Muscle layer of colon (tissue), 2 donors: ENCODE results near the gene ROBO1.

Experiments
- H3K27ac ChIP-seq: one replicate; pipeline ENCODE4 v1.7.0; 2013; ENCODE audit warnings: low read depth, mild to moderate bottlenecking, low read length, moderate library complexity
- H3K27me3 ChIP-seq, 2 donors: one replicate each; pipeline ENCODE4 v1.7.0; 2013; ENCODE audit warnings: low read length in 2 of 2, mild to moderate bottlenecking in 2 of 2; ENCODE audit not compliant: insufficient read depth in 2 of 2, control insufficient read depth in 1 of 2
- H3K36me3 ChIP-seq: one replicate; pipeline ENCODE4 v1.7.0; 2013; ENCODE audit warnings: mild to moderate bottlenecking, low read length; ENCODE audit not compliant: insufficient read depth
- H3K4me1 ChIP-seq: one replicate; pipeline ENCODE4 v1.7.0; 2013; ENCODE audit warnings: mild to moderate bottlenecking, low read length; ENCODE audit not compliant: insufficient read depth
- H3K4me3 ChIP-seq, 2 donors: one replicate each; pipeline ENCODE4 v1.7.0; 2013; ENCODE audit warnings: low read length in 2 of 2, low read depth in 1 of 2, mild to moderate bottlenecking in 1 of 2, moderate library complexity in 1 of 2
- H3K9ac ChIP-seq: one replicate; pipeline ENCODE4 v1.7.0; 2013; ENCODE audit warnings: low read length
- H3K9me3 ChIP-seq: one replicate; pipeline ENCODE4 v1.7.0; 2013; ENCODE audit warnings: mild to moderate bottlenecking, low read length
- donor health status: abdominal sarcoma.
- donor health status: Adenocarcinoma of cecum.

ROBO1 gene

GRCh38 chr3:79018671-79019136 is 749.1 kb downstream of the ROBO1 start:
- Histone ChIP-seq H3K9me3 (no peaks in the 10 kb centered on the region), H3K27me3 (no peaks in the 10 kb centered on the region), H3K9ac (peak overlapping the region; percentile 80), H3K4me1 (peaks cover 22% of the 10 kb centered on the region), H3K27ac (peak overlapping the region; percentile 96), H3K4me3 (peak overlapping the region; percentile 95 to 97), H3K36me3 (no peaks in the 10 kb centered on the region)

- H3K36me3 ChIP-seq, result no peaks in the 10 kb centered on the region
- no peaks in the 10 kb centered on the region for H3K9me3 ChIP-seq
- peak overlapping the region; percentile 96 for H3K27ac ChIP-seq
- H3K4me1 ChIP-seq, result peaks cover 27% of the 10 kb centered on the region
- no peaks in the 10 kb centered on the region for H3K27me3 ChIP-seq
- peak overlapping the region; percentile 95 to 97 for H3K4me3 ChIP-seq
- peak overlapping the region; percentile 80 for H3K9ac ChIP-seq
These were observed 749.5 kb downstream of the ROBO1 start for GRCh38 chr3:79018265-79018664.

GRCh38 chr3:79016587-79017376 is 751.0 kb downstream of the ROBO1 start:
- Histone ChIP-seq H3K9me3 (no peaks in the 10 kb centered on the region), H3K4me3 (peak overlapping the region; percentile 95 to 97), H3K9ac (peak overlapping the region; percentile 80), H3K36me3 (no peaks in the 10 kb centered on the region), H3K4me1 (peaks cover 33% of the 10 kb centered on the region), H3K27me3 (no peaks in the 10 kb centered on the region), H3K27ac (peak overlapping the region; percentile 96)

- H3K4me1 ChIP-seq, result peaks cover 35% of the 10 kb centered on the region
- H3K27me3 ChIP-seq, result no peaks in the 10 kb centered on the region
- H3K36me3 ChIP-seq, result no peaks in the 10 kb centered on the region
- no peak overlapping the region for H3K9ac ChIP-seq
- H3K9me3 ChIP-seq, result no peaks in the 10 kb centered on the region
- no peak overlapping the region for H3K27ac ChIP-seq
- H3K4me3 ChIP-seq, result peak overlapping the region in 1 of 2 donors; percentile 97
These were observed 751.9 kb downstream of the ROBO1 start for GRCh38 chr3:79015854-79016253.

DNA sequence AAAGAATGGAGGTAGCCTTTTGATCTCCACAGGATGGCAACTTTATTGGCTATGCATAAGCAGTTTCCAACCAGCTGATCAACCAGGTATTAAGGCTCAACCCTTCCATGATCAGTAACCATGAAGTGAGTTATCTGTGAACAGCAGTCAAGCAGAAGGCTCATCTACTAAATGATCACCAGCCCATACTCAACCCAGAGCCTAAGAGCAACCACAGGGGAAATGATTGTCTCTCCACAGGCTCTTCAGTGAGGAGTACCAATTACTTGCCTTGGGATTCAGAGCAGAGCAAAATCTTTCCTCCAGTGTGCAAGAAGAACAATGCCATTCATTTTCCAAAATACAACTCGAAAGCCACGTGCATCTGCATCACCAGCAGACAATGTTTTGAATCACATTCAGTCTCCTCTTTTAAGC is 754.8 kb downstream of the ROBO1 start:
- Histone ChIP-seq H3K4me1 (peaks cover 35% of the 10 kb centered on the region), H3K27ac (no peak overlapping the region)

DNA sequence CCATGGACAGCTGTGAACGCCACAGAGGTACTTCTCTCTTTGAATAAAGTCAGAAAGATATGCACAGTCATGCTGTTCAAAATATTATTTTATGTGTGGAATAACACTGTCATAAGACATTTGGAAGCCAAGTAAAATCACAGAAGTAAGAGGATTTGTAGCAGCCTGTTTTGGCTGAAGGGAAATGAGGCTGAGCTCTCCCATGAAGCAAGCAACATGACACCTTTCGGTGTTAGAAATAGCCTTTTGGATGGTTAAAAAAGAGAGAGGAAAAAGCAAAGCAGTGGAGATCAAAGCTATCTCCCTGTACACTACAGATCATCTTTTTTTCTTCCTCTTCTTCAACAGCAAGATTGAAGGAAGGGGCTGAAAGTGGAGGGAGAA is 755.3 kb downstream of the ROBO1 start:
- peaks cover 35% of the 10 kb centered on the region for H3K4me1 ChIP-seq
- H3K9ac ChIP-seq, result no peak overlapping the region
- H3K36me3 ChIP-seq, result no peaks in the 10 kb centered on the region
- H3K27me3 ChIP-seq, result no peaks in the 10 kb centered on the region
- H3K27ac ChIP-seq, result no peak overlapping the region
- no peak overlapping the region for H3K4me3 ChIP-seq
- no peaks in the 10 kb centered on the region for H3K9me3 ChIP-seq

More for the DNA sequence above, 754.8 kb downstream of the ROBO1 start:
- Histone ChIP-seq H3K9me3 (no peaks in the 10 kb centered on the region), H3K36me3 (no peaks in the 10 kb centered on the region), H3K4me3 (no peak overlapping the region), H3K9ac (no peak overlapping the region), H3K27me3 (no peaks in the 10 kb centered on the region)

- Histone ChIP-seq H3K27ac (no peak overlapping the region), H3K36me3 (no peaks in the 10 kb centered on the region), H3K4me1 (peaks cover 35% of the 10 kb centered on the region), H3K9ac (no peak overlapping the region), H3K4me3 (no peak overlapping the region), H3K27me3 (no peaks in the 10 kb centered on the region), H3K9me3 (no peaks in the 10 kb centered on the region)
These were observed 755.8 kb downstream of the ROBO1 start for GRCh38 chr3:79011821-79012529.

- Histone ChIP-seq H3K27ac (no peak overlapping the region), H3K9me3 (no peaks in the 10 kb centered on the region), H3K36me3 (no peaks in the 10 kb centered on the region), H3K4me3 (no peak overlapping the region), H3K4me1 (peaks cover 16% of the 10 kb centered on the region), H3K9ac (no peak overlapping the region), H3K27me3 (no peaks in the 10 kb centered on the region)
These were observed 757.9 kb downstream of the ROBO1 start for GRCh38 chr3:79009861-79010260.

DNA sequence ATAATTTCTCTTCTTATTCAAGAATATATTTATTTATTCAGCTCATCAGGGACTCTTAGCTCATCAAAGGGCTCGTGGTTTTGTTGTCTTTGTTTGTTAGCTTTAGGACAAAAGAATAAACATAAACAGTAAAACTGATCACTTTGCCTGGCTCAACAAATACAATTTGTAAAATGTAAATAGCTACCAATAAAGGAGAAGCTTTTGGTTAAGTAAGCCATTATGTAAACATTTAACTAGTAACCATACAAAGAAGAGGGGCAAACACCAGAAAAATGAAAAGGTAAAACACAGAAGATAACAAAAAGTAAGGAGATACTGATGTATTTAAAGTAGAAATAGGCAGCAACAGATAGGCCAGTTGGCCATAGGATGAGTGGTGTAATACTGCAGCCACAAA is 761.7 kb downstream of the ROBO1 start:
- Histone ChIP-seq H3K27ac (no peak overlapping the region), H3K4me1 (no peaks in the 10 kb centered on the region), H3K27me3 (no peaks in the 10 kb centered on the region), H3K4me3 (no peak overlapping the region), H3K9me3 (no peaks in the 10 kb centered on the region), H3K9ac (no peak overlapping the region), H3K36me3 (no peaks in the 10 kb centered on the region)

- H3K4me3 ChIP-seq, result no peak overlapping the region
- no peaks in the 10 kb centered on the region for H3K9me3 ChIP-seq
- H3K27ac ChIP-seq, result no peak overlapping the region
- H3K9ac ChIP-seq, result no peak overlapping the region
- no peaks in the 10 kb centered on the region for H3K4me1 ChIP-seq
- no peaks in the 10 kb centered on the region for H3K36me3 ChIP-seq
- H3K27me3 ChIP-seq, result no peaks in the 10 kb centered on the region
These were observed 762.7 kb downstream of the ROBO1 start for GRCh38 chr3:79005084-79005483.

GRCh38 chr3:79003994-79004393 is 763.8 kb downstream of the ROBO1 start:
- H3K27me3 ChIP-seq, result no peaks in the 10 kb centered on the region
- no peak overlapping the region for H3K9ac ChIP-seq
- H3K27ac ChIP-seq, result no peak overlapping the region
- H3K9me3 ChIP-seq, result no peaks in the 10 kb centered on the region
- no peaks in the 10 kb centered on the region for H3K36me3 ChIP-seq
- H3K4me3 ChIP-seq, result no peak overlapping the region
- no peaks in the 10 kb centered on the region for H3K4me1 ChIP-seq
